Suprapubic skin (tissue), 4 donors: ENCODE results near the gene EEF2K.

Source experiments
- POLR2A ChIP-seq, 2 donors: fragments of 450-650 bp; IDR thresholded peaks; one replicate each; pipeline ENCODE4 v1.6.1; 2017; ENCODE audit warnings: antibody characterized with exemption in 2 of 2, mild to moderate bottlenecking in 2 of 2, moderate library complexity in 2 of 2
- POLR2AphosphoS5 ChIP-seq, 3 donors: sonication (generic); formaldehyde crosslinking; IDR thresholded peaks; one replicate each; pipeline ENCODE4 v1.6.1; 2017; ENCODE audit warnings: antibody characterized with exemption in 3 of 3
- TF ChIP-seq, protein P1 (sequence below), 2 donors: fragments of 200-600 bp in 1 of 2; fragments of 450-650 bp in 1 of 2; sonication (generic) in 1 of 2; IDR thresholded peaks; one replicate each; pipeline ENCODE4 v1.5.1; 2016 to 2019; ENCODE audit warnings: antibody characterized with exemption in 2 of 2, mild to moderate bottlenecking in 1 of 2, moderate library complexity in 1 of 2

DNA sequence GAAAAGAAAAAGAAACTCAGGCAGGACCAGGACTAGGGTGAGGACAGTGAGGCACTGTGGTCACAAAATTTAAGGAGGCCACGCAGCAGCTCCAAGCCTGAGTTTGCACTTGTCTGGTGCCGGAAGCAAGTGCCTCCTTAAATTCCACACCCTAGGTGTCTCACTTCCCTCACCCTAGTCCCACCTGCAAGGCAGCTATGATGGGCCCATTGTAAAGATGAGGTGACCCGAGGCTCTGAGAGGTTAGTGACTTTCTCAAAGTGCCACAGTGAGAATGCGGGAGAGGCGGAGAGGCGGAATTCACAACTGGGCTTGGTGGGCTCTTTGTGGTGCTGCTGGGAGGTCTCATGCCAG is 21.5 kb upstream of the EEF2K start:
- TF ChIP-seq, protein P1, sequence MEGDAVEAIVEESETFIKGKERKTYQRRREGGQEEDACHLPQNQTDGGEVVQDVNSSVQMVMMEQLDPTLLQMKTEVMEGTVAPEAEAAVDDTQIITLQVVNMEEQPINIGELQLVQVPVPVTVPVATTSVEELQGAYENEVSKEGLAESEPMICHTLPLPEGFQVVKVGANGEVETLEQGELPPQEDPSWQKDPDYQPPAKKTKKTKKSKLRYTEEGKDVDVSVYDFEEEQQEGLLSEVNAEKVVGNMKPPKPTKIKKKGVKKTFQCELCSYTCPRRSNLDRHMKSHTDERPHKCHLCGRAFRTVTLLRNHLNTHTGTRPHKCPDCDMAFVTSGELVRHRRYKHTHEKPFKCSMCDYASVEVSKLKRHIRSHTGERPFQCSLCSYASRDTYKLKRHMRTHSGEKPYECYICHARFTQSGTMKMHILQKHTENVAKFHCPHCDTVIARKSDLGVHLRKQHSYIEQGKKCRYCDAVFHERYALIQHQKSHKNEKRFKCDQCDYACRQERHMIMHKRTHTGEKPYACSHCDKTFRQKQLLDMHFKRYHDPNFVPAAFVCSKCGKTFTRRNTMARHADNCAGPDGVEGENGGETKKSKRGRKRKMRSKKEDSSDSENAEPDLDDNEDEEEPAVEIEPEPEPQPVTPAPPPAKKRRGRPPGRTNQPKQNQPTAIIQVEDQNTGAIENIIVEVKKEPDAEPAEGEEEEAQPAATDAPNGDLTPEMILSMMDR (IDR thresholded peaks at IDR 0.05): no peak
- no peak for TF ChIP-seq POLR2AphosphoS5 (IDR thresholded peaks at IDR 0.05)
- TF ChIP-seq POLR2A (IDR thresholded peaks at IDR 0.05): no peak
